HTR-8/SVneo (cell line): ENCODE measurements around the gene C1orf21.
"Not testable (repeated sequence)": the region's sequence is repeated elsewhere in the genome, so short reads cannot be mapped to it uniquely, and the experiment has no call there.

Experiments
- DNase-seq: peaks from one replicate; pipeline ENCODE4 v3.0.0; 2011; ENCODE audit warnings: low spot score, mixed read lengths; ENCODE audit not compliant: insufficient read length
- FAIRE-seq: peaks from 2 replicates; lab custom pipeline; 2011; peaks lifted over from hg19 to GRCh38; lab: Jason Lieb, UNC

Gene C1orf21

GRCh38 chr1:184386312-184387068 lies at the start of gene C1orf21:
C1orf21 (plus strand) TSS chr1:184387029; CDS start chr1:184477510, 90,481 bp downstream.
- FAIRE-seq (peak; percentile 80), DNase-seq (peak; percentile 86)

GRCh38 chr1:184337865-184338264 lies 49.0 kb upstream of the C1orf21 start:
- not testable (repeated sequence) for FAIRE-seq, DNase-seq

- FAIRE-seq: no peak
- DNase-seq: no peak
Observed at GRCh38 chr1:184340984-184341383, 45.8 kb upstream of the C1orf21 start.

- no peak for FAIRE-seq
Observed at GRCh38 chr1:184350573-184350972, 36.3 kb upstream of the C1orf21 start.

GRCh38 chr1:184351416-184351975 lies 35.3 kb upstream of the C1orf21 start:
- FAIRE-seq (no peak), DNase-seq (no peak)

More at GRCh38 chr1:184350573-184350972, 36.3 kb upstream of the C1orf21 start:
- no peak for DNase-seq

- no peak for DNase-seq
Observed at GRCh38 chr1:184352776-184353175, 34.1 kb upstream of the C1orf21 start.

GRCh38 chr1:184354719-184355118 lies 32.1 kb upstream of the C1orf21 start:
- DNase-seq: no peak
- no peak for FAIRE-seq

More at GRCh38 chr1:184352776-184353175, 34.1 kb upstream of the C1orf21 start:
- FAIRE-seq: no peak

- DNase-seq (no peak), FAIRE-seq (no peak)
Observed at GRCh38 chr1:184356891-184357290, 29.9 kb upstream of the C1orf21 start.

- no peak for FAIRE-seq
- DNase-seq: no peak
Observed at GRCh38 chr1:184358256-184358655, 28.6 kb upstream of the C1orf21 start.

GRCh38 chr1:184359909-184360308 lies 26.9 kb upstream of the C1orf21 start:
- no peak for FAIRE-seq

GRCh38 chr1:184362876-184363275 lies 24.0 kb upstream of the C1orf21 start:
- FAIRE-seq (no peak), DNase-seq (no peak)

More at GRCh38 chr1:184359909-184360308, 26.9 kb upstream of the C1orf21 start:
- no peak for DNase-seq

- FAIRE-seq (no peak), DNase-seq (no peak)
Observed at GRCh38 chr1:184365699-184366098, 21.1 kb upstream of the C1orf21 start.

GRCh38 chr1:184366997-184367396 lies 19.8 kb upstream of the C1orf21 start:
- DNase-seq: no peak
- FAIRE-seq: no peak

- FAIRE-seq (no peak), DNase-seq (no peak)
Observed at GRCh38 chr1:184367427-184368038, 19.3 kb upstream of the C1orf21 start.

GRCh38 chr1:184368354-184368753 lies 18.5 kb upstream of the C1orf21 start:
- no peak for DNase-seq
- FAIRE-seq: no peak

GRCh38 chr1:184370850-184371249 lies 16.0 kb upstream of the C1orf21 start:
- no peak for DNase-seq
- no peak for FAIRE-seq

- FAIRE-seq (no peak), DNase-seq (no peak)
Observed at GRCh38 chr1:184373155-184373554, 13.7 kb upstream of the C1orf21 start.

- DNase-seq: no peak
- no peak for FAIRE-seq
Observed at GRCh38 chr1:184376369-184376768, 10.5 kb upstream of the C1orf21 start.

- no peak for FAIRE-seq
- DNase-seq: peak; percentile 29
Observed at GRCh38 chr1:184379111-184379752, 7.6 kb upstream of the C1orf21 start.

- DNase-seq (no peak), FAIRE-seq (no peak)
Observed at GRCh38 chr1:184380468-184380867, 6.4 kb upstream of the C1orf21 start.
